ENCODE results near the gene ABL1.
A peak's percentile ranks its signal among the peaks of the same experiment; 100 is the strongest.
"Not testable (repeated sequence)": the region's sequence is repeated elsewhere in the genome, so short reads cannot be mapped to it uniquely, and the experiment has no call there.

ABL1 gene
- 71.9 to 155 (median 105) reads per million in 4 experiments for total RNA-seq

DNA sequence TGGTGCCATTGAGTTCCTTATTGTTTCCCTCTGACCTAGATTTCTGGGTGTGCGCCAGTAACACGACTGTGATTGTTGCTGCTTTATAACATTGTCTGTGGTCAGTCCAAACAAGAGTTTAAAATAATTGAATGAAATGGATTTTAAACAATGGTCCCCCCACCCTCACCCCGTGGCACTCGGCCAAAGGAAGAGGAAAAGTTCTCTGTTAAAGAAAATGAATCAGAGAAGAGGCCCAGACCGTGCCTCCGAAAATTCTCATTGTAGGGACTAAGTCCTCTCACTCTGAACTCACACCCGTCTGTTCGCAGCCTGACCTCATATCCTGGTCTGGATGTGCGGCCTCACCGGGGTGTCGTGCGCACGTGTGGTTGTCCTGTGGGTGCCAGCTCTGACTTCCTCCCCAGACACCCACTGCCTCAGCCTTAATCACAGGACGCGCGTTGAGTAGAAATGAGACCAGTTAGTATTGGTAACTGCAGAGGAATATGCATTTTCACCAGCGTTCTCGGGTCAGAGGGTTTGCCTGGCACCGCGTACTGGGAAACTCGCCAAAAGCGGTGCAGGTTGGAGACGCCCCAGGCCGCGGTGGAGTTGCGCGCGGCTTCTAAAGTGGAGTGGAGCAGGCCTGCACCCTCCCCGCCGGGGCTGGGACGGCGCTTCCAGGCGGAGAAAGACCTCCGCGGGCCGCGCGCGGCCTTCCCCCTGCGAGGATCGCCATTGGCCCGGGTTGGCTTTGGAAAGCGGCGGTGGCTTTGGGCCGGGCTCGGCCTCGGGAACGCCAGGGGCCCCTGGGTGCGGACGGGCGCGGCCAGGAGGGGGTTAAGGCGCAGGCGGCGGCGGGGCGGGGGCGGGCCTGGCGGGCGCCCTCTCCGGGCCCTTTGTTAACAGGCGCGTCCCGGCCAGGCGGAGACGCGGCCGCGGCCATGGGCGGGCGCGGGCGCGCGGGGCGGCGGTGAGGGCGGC is at the start of gene ABL1:
Gene ABL1, plus strand, starts transcription at position 884 of the 966 bp plus-strand sequence. CDS start 193 bp downstream, outside the sequence.
- DNase-seq, result peak; percentile 8

DNA sequence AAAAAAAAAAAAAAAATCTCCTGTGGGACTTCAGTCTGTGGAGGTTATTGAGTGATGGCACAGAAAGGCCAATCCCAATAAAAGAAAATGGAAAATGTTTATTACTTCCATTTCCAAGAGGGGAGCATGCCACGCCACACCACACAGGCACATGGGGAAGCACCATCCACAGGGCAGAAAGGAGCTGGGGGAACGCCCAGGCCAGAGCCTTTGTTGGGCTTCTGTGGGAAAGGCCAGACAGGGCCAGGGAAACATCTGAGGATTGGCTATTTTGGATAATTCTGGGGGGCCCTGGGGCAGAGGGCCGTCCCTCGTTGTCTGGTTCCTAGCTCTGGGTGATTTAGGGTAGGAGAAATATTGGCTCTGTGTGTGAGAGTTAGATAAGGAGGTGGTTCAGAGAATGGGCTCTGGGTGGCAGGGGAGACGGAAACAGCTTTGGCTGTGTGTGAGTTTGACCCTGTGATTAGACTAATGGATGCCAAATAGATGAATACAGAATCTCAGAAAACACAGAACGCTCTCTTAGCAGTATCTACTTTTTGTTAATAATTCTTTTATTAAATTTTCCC is 49.0 kb upstream of the ABL1 start:
- no peak for DNase-seq

DNA sequence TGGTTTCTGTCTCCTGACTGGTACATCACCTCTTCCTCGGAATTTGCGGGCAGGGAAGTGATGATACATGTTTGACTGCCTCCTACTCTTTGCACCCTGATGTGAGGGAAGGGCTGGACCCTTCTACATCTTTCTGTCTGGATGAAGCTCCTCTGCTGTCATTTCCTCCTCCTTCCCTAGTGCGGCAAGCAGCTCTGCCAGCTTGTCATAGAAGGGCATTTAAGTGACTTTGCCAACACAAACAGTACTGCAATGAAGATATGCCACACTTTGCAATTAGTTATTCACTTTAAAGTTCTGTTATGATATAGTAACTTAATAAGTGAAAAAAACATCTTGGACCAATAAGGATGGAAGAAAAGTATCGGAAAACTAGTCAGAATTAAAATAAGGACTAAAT is 48.5 kb upstream of the ABL1 start:
- no peak for DNase-seq

DNA sequence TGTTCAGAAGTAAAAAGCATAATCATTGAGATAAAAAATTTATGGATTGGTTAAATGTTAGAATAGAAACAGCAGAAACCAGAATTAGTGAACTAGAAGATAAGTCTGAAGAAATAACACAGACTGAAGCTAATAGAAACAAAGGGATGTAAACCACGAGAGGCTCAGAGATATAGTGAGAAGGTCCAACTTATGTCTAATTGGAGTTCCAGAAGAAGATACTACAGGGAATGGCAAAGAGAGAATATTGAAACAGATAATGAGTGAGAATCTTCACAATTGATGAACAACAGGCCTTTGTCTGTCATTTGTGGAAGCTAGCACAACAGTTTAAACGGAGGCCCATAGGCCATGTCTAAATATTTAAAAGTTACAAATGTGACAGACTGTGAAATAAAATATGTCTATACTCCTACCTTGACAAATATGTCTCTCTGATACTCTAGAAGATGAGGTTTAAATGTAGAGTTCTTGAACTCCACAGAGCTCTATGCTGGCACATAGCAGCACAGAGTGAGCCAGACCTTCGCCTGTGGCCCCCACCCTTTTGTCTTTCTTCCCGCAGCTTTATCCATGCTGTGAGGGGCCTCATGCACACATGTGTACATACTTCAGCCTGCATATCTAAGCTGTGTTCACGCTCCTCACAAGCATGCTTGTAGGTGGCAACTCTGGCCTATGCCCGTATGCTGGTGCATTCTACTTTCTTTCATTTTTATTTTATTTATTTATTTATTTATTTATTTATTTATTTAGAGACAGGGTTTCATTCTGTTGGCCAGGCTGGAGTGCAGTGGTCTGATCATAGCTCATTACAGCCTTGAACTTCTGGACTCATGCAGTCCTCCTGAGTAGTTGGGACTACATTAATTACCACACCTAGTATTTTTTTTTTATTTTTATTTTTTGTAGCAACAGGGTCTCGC is 45.0 kb upstream of the ABL1 start:
- no peak for DNase-seq

DNA sequence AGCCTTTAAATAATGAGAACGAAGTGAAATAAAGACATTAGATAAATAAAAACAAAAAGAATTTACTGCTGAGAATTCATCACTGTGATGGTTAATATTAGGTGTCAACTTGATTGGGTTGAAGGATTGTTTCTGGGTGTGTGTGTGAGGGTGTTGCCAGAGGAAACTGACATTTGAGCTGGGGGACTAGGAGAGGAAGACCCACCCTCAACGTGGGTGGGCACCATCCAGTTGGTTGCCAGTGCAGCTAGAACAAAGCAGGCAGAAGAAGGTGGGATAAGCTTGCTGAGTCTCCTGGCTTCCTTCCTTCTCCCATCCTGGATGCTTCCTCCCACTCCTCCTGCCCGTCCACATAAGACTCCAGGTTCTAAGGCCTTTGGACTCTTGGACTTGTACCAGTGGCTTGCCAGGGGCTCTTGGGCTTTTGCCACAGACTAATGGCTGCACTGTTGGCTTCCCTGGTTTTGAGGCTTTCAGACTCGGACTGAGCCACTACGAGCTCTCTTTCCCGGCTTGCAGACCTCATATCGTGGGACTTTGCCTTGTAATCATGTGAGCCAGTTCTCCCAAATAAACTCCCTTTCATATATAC is 43.7 kb upstream of the ABL1 start:
- DNase-seq, result no peak

DNA sequence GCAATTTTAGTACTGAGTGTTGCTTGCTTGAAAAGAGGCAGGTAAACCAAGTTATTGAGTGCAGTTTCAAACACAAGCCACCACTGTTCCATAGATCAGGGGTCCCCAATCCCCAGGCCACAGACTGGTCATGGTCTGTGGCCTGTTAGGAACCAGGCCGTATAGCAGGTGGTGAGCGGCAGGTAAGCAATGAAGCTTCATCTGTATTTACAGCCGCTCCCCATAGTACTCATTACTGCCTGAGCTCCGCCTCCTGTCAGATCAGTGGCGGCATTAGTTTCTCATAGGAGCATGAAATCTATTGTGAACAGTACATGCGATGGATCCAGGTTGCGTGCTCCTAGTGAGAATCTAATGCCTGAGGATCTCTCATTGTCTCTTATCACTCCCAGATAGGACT is 41.5 kb upstream of the ABL1 start:
- no peak for DNase-seq

DNA sequence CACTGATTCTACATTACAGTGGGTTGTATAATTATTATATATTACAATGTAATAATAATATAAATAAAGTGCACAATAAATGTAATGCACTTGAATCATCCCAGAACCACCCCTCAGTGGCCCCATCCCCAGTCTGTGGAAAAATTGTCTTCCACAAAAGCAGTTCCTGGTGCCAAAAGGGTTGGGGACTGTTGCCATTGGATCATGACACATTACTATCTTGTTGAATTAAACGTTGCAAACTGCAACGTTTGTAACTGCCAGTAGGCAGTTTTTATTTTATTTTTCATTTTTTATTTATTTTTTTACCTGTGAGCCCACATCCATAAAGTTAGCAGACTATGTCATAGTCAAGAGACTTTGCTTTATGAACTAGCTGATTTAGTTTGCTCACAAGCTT is 41.0 kb upstream of the ABL1 start:
- not testable (repeated sequence) for DNase-seq

DNA sequence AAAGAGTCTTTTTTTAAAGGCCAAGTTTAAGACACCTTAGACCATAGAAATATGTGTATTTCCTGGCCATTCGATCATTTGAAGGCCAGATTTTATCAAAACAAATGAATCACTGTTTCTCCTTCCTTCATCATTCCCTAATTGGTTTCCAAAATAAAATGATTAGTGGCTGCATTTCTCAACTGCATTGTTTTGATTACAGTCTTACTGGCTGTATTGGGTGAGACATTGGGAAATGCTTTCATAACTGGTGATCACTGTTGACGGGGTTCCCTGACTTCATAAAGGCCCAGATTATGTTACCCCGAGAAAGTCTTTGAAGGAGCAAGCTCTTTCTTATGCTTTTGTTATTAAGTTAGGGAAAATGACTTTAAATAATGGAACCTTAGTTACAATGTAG is 40.6 kb upstream of the ABL1 start:
- DNase-seq, result not testable (repeated sequence)

DNA sequence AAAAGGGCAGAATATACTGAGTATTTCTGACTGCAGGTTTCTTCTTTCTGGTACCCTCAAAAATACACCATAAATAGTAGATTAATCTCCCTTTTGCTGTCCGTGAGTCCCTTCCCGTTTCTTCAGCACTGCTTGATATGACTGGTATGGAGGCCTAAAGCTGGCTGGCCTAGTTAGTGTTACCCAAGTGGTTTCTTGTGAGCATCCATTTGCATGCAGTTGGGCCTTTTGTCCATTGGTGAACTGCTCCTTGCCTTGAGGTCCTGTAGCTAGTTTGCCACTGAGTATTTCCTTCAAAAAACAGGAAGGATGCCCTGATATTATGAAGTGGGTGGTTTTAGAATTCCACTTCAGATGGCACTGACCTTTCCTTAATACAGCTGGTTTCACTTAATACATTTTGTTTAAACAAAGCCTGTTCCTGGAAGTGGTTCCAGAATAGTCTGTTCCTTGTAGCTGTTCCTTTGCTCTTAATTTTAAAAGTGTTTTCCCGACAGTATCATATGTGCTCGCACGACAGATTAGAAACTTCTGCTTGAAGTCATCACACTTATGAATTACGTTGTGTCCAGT is 40.0 kb upstream of the ABL1 start:
- no peak for DNase-seq

DNA sequence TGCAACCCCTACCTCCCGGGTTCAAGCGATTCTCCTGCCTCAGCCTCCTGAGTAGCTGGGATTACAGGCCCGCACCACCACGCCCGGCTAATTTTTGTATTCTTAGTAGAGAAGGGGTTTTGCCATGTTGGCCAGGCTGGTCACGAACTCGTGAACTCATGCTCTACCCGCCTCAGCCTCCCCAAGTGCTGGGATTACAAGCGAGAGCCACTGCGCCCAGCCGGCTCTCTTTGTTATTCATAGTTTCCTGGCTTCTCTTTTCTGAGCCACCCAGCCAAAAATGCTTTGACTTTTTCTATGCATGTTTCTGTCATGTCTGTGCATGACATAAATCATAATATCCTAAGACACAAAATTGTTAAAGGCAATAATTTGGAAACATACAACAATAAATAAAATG is 31.9 kb upstream of the ABL1 start:
- DNase-seq, result not testable (repeated sequence)

DNA sequence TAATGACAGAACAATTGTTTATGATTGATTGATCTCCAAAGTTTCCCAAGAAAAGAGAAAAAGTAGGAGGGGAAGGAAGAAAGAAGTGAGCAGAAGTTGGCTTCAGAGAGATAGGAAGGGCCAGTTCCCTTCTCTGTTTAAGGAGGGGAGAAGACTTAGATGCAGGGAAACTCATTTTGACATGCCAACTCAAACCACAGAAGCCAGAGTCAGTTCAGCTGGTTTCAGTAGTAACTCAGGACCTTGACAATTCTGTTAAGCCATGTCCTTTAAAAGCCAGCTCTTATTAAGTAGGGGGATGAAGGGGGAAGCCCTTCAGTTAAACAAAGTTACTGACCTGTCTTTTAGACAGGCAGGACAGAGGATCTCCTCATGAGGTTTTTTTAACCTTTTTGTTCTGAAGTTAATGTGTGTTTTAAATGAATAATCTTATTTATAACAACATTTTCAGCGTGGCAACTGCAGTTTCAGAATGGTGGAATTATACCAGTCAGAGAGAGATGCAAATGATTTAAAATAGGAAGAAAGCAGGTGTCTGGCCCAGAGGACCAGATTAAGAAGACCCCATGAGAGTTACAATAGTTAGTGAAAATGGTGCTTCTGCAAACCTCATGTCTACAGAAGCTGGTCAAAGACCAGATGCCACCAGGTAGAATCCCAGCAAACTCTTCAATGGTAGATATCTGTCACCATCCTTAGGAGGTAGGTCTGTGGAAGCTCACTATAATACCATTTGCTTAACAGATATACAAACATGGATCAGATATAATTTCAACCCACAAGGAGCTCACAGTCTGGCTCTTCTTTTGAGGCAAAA is 29.3 kb upstream of the ABL1 start:
- DNase-seq, result no peak

DNA sequence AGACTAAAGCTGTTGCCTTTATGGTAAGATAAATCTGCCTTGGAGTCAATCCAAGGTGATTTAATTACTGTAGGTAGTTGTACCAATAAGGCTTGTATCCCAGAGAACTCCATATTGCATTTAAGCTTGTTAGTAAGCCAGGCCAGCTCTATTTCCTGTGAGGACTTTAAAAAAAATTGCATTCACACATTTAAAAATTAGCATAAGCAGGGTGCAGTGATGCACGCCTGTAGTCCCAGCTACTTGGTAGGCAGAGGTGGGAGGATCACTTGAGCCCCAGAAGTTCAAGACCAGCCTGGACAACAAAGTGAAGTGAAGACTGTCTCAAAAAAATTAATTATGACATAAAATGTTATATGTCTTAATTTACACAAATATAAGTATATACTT is 28.7 kb upstream of the ABL1 start:
- DNase-seq, result no peak

DNA sequence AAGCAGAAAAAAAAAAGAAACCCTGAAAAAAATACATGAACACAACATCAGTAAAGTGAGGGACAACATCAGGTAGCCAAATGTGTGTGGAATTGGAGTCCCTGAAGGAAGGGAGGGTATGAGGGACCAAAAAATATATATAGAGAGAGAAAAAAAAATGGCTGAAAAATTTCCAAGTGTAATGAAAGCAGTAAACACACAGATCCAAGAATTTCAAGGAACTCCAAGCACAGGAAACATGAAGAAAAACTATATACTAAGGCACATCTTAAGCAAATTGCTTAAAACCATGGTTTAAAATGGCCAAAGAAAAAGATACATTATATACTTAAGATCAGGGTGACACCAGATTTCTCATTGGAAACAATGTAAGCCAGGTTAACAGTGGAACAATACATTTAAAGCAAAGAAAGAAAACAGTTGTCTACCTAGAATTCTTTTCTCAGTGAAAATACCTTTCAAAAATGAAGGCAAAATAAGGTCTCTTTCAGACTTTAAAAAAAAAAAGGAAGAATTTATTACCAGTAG is 24.4 kb upstream of the ABL1 start:
- no peak for DNase-seq

DNA sequence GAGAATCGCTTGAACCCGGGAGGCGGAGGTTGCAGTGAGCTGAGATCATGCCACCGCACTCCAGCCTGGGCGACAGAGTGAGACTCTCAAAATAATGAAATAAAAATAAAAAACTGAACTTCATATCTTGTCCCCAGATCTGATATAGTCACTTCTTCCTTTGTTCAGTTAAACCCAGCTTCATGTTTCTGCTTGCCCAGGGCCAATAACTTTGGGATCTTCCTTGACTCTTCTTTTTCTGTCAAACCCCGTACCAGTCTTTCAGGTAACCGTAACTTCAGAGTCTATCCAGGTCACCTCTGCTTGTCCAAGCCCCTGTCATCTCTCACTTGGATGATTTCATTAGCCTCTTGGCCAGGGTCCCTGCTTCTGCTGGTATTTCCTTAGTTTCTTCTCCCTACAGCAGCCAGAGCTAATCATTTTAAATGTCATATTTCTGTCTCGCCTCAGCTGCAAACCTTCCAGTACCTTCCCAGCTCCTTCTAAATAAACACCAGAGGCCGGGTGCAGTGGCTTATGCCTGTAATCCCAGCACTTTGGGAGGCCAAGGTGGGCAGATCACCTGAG is 19.7 kb upstream of the ABL1 start:
- DNase-seq, result no peak

DNA sequence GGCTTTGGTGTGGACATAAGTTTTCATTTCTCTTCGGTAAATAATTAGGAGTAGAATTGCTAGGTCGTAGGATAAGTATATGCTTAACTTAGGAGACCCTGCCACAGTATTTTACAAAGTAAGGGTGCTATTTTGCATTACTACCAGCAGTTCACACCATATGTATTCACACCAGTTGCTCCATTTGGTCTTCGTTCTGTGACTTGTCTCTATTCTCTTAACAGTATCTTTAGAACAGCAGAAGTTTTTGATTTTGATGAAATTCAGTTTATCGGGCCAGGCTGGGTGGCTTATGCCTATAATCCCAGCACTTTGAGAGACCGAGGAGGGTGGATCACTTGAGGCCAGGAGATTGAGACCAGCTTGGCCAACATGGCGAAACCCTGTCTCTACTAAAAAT is 17.1 kb upstream of the ABL1 start:
- no peak for DNase-seq

DNA sequence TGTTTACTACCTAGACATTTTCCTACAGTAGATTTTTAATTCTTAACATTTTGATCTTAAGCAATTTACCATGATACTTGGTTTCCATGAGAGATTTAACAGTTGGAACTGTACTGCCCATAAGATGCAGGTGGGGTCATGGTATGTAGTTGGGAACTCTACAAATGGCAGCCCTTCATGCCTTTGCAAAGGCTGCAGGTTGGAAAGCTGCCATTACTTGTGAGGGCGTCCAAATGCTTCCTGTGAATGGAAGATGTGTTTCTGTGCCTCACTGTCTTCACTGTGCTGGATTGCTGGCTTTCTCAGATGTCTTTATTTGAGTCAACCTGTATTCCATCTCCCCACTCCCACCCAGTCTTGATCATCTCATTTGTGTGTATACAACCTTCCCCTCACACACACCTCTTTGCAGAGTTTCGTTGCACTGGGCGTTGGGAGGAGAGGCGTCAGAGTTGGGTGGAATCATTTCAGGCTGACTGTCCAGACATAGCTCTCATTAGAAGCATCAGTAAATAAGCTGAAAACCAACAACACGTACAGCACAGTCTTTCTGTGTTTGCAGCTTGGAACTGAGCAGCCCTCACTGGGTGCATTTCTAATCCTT is 14.8 kb upstream of the ABL1 start:
- DNase-seq, result no peak

DNA sequence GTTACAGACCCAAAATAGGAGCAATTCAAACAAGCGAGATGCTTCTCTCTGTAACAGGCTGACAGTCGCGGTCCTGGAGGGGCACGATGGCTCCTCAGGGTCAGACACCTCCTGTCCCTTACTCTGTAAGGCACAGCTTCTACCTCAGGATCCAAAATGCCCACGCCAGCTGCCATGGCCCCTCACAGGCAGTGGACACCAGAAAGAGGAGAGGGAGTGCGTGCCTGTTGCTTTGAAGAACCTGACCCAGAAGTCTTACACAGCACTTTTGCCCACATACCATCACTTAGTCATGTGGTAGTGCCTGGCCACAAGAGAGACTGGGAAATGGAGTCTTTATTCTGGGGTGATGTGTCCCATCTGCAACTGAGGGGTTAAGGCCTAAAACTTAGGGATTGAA is 11.6 kb upstream of the ABL1 start:
- DNase-seq, result no peak

DNA sequence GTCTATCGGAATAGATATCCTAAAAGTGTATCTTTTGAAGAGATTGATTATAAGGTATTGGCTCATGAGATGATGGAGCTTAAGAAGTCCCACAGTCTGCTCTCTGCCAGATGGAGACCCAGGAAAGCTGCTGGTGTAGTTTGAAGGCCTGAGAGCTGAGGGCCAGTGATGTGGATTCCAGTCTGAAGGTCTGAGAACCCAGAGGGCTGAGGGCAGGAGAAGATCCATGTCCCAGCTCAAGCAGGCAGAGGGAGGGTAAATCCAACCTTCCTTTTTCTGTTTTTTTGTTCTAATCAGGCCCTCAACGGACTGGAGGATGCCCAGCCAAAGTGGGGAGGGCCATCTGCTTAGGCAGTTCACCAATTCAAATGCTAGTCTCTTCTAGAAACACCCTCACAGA is 11.0 kb upstream of the ABL1 start:
- DNase-seq, result no peak

DNA sequence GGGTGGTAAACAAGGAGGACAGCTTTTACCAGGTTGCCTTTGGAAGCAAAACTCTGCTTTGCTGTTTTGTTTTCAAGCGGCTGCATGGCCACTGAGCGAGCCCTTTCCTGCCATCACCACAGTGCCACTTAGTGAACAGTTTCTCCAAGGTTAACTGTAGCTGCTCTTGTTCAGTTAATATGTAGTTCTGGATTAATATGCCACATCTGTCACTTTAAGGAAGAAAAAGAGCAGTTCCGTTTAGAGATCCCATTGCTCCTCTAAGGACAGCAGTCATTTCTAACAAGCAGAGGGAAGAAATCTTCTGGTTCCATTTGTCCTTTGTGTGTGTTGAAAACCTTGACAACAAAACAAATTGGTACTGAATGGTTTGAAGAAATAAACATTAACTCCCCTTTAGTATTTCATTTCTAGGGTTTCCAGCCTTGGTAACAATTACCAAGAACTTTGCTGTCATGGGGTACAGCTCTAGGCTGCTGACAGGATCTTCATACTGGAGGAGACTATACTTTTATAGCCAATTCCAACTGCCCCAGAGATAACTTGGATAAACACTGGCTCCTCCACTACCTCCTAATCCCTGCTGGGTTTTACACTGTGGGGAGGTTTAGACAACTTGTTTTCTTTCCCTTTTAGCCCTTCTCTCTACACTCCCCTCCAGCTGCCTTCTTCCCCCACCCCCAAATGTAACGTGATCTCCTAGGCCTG is 10.3 kb upstream of the ABL1 start:
- DNase-seq, result no peak

DNA sequence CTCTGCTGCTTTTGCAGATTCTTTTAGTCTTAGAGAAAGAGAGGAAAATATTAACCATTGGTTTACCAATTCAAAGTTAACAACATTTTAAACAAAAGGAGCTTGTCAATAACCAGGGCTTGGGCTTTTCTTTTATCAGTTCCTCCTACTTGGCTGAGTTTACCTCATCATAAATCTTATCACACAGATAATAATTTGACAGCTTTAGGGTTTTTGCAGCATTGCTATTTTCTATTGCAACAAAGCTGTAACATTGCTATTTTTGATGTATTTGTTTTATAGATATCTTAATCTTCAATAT is 9.8 kb upstream of the ABL1 start:
- no peak for DNase-seq

Measured in effector CD8-positive, alpha-beta T cell (primary cell).